WTC11 (cell line): ENCODE measurements around the gene PTPRN2.

Source experiments
- ATF3 ChIP-seq: sonication (generic); formaldehyde crosslinking; conservative IDR thresholded peaks from 2 replicates; pipeline ENCODE4 v1.8.1; 2022; ENCODE audit warnings: mild to moderate bottlenecking, missing genetic modification reagents
- CREM ChIP-seq: sonication (generic); formaldehyde crosslinking; IDR thresholded peaks from 2 replicates; pipeline ENCODE4 v1.8.1; 2022; ENCODE audit warnings: mild to moderate bottlenecking, missing genetic modification reagents, moderate library complexity
- CTCF ChIP-seq: fragments of 200-600 bp; IDR thresholded peaks from 2 replicates; pipeline ENCODE4 v1.8.0; 2022; ENCODE audit warnings: antibody characterized with exemption
- E2F1 ChIP-seq: sonication (generic); formaldehyde crosslinking; IDR thresholded peaks from 2 replicates; pipeline ENCODE4 v1.8.0; 2022; ENCODE audit warnings: mild to moderate bottlenecking, missing genetic modification reagents
- E2F4 ChIP-seq: sonication (generic); formaldehyde crosslinking; IDR thresholded peaks from 2 replicates; pipeline ENCODE4 v1.8.1; 2022; ENCODE audit warnings: low read depth, mild to moderate bottlenecking, moderate library complexity, missing genetic modification reagents, borderline replicate concordance
- E2F5 ChIP-seq: sonication (generic); formaldehyde crosslinking; IDR thresholded peaks from 2 replicates; pipeline ENCODE4 v1.8.1; 2022; ENCODE audit warnings: mild to moderate bottlenecking, moderate library complexity, missing genetic modification reagents
- ETV6 ChIP-seq: sonication (generic); formaldehyde crosslinking; IDR thresholded peaks from 2 replicates; pipeline ENCODE4 v1.8.1; 2022; ENCODE audit warnings: mild to moderate bottlenecking, missing genetic modification reagents
- GRHL2 ChIP-seq: fragments of 250-450 bp; sonication (Bioruptor Pico); IDR thresholded peaks from 2 replicates; pipeline ENCODE4 v1.8.0; 2022; ENCODE audit warnings: mild to moderate bottlenecking, moderate library complexity; ENCODE audit not compliant: insufficient replicate concordance, severe bottlenecking
- IRF1 ChIP-seq: sonication (generic); formaldehyde crosslinking; IDR thresholded peaks from 2 replicates; pipeline ENCODE4 v1.8.0; 2023; ENCODE audit warnings: missing genetic modification reagents
- NR1H2 ChIP-seq: sonication (generic); formaldehyde crosslinking; IDR thresholded peaks from 2 replicates; pipeline ENCODE4 v1.9.0; 2021; ENCODE audit warnings: mild to moderate bottlenecking, moderate library complexity, missing genetic modification reagents
- PREB ChIP-seq: sonication (generic); formaldehyde crosslinking; IDR thresholded peaks from 2 replicates; pipeline ENCODE4 v1.8.1; 2022; ENCODE audit warnings: mild to moderate bottlenecking, missing genetic modification reagents, moderate library complexity, borderline replicate concordance
- USF1 ChIP-seq: sonication (generic); formaldehyde crosslinking; IDR thresholded peaks from 2 replicates; pipeline ENCODE4 v1.8.0; 2022; ENCODE audit warnings: mild to moderate bottlenecking, missing genetic modification reagents
- ZNF263 ChIP-seq: sonication (generic); formaldehyde crosslinking; IDR thresholded peaks from 2 replicates; pipeline ENCODE4 v1.8.1; 2022; ENCODE audit warnings: low read depth, mild to moderate bottlenecking, moderate library complexity, missing genetic modification reagents

GRCh38 chr7:157522954-157523353 lies 1064.7 kb downstream of the PTPRN2 start:
- no peak for TF ChIP-seq GRHL2 (CRISPR knock-in tag)
- TF ChIP-seq NR1H2 (CRISPR knock-in tag): no peak
- TF ChIP-seq E2F4 (CRISPR knock-in tag): no peak
- TF ChIP-seq ZNF263 (CRISPR knock-in tag): no peak
- no peak for TF ChIP-seq IRF1 (CRISPR knock-in tag)
- no peak for TF ChIP-seq USF1 (CRISPR knock-in tag)
- TF ChIP-seq ATF3 (CRISPR knock-in tag): no peak
- no peak for TF ChIP-seq CREM (CRISPR knock-in tag)
- TF ChIP-seq CTCF: no peak
- no peak for TF ChIP-seq PREB (CRISPR knock-in tag)
- no peak for TF ChIP-seq E2F5 (CRISPR knock-in tag)
- no peak for TF ChIP-seq E2F1
- TF ChIP-seq ETV6 (CRISPR knock-in tag): no peak
